HCT116 (cell line): Measurements from ENCODE around the gene PHYHIPL.

Source experiments
- CTCF ChIP-seq, 3 experiments: fragments of 200-600 bp in 1 of 3; sonication (generic) in 1 of 3; IDR thresholded peaks in 2 of 3; conservative IDR thresholded peaks in 1 of 3; 2 replicates each; pipeline ENCODE4 v1.5.1; 2012 to 2017; ENCODE audit warnings: low read depth in 2 of 3, low read length in 2 of 3, antibody characterized with exemption in 1 of 3, borderline replicate concordance in 1 of 3, control low read depth in 1 of 3, mild to moderate bottlenecking in 1 of 3, mixed read lengths in 1 of 3, mixed run types in 1 of 3, moderate library complexity in 1 of 3; ENCODE audit not compliant: insufficient read depth in 1 of 3
- EZH2phosphoT487 ChIP-seq: fragments of 200-600 bp; IDR thresholded peaks from 2 replicates; pipeline ENCODE4 v1.6.1; 2018; ENCODE audit warnings: antibody characterized with exemption, borderline replicate concordance
- POLR2A ChIP-seq: IDR thresholded peaks from 2 replicates; pipeline ENCODE4 v1.7.0; 2011; ENCODE audit warnings: borderline replicate concordance; ENCODE audit not compliant: insufficient read depth, insufficient read length; ENCODE audit errors: extremely low read depth
- POLR2AphosphoS5 ChIP-seq: IDR thresholded peaks from 2 replicates; pipeline ENCODE4 v1.6.1; 2011; ENCODE audit warnings: mild to moderate bottlenecking, low read depth, low read length, moderate library complexity
- RAD21 ChIP-seq: IDR thresholded peaks from 2 replicates; pipeline ENCODE4 v1.6.1; 2012; ENCODE audit warnings: low read depth, mild to moderate bottlenecking
- SIN3A ChIP-seq: IDR thresholded peaks from 2 replicates; pipeline ENCODE4 v1.6.1; 2012; ENCODE audit warnings: low read depth
- YY1 ChIP-seq: IDR thresholded peaks from 2 replicates; pipeline ENCODE4 v1.6.1; 2011; ENCODE audit warnings: low read length, low read depth, moderate library complexity, mild to moderate bottlenecking; ENCODE audit not compliant: insufficient replicate concordance; ENCODE audit errors: extremely low read depth
- ZBTB33 ChIP-seq: IDR thresholded peaks from 2 replicates; pipeline ENCODE4 v1.6.1; 2011; ENCODE audit warnings: mild to moderate bottlenecking, low read length, moderate library complexity; ENCODE audit not compliant: insufficient replicate concordance; ENCODE audit errors: extremely low read depth
- ZNF274 ChIP-seq: fragments of 200-500 bp; sonication (Bioruptor generic); IDR thresholded peaks from 2 replicates; pipeline ENCODE4 v1.6.1; 2014; ENCODE audit warnings: mild to moderate bottlenecking, low read depth, low read length, inconsistent platforms

- no peak for TF ChIP-seq CTCF (IDR thresholded peaks at IDR 0.05 in 2 of 3, conservative IDR thresholded peaks at IDR 0.05 in 1 of 3; ENCODE audit: borderline replicate concordance in 1 of 3, insufficient read depth in 1 of 3, low read depth in 2 of 3, low read length in 2 of 3)
- no peak for TF ChIP-seq POLR2AphosphoS5
- TF ChIP-seq YY1: no peak
- no peak for TF ChIP-seq RAD21
- TF ChIP-seq SIN3A: no peak
- no peak for TF ChIP-seq ZNF274
- TF ChIP-seq EZH2phosphoT487: no peak
- no peak for TF ChIP-seq POLR2A
- TF ChIP-seq ZBTB33: no peak
These were observed 32.9 kb upstream of the PHYHIPL start for GRCh38 chr10:59143544-59143943.
